Type B pancreatic cell (in vitro differentiated cells): ENCODE measurements around the gene KIF6. TPM values are rescaled to one million over a fixed set of nuclear protein-coding genes. Genes with fewer than 3 reads are reported as not detected.

Experiments
- DNase-seq: peaks from one replicate; pipeline ENCODE4 v3.0.0; 2021; ENCODE audit warnings: mixed read lengths; ENCODE audit not compliant: unreplicated experiment; ENCODE audit errors: extremely low spot score
- H3K27ac Mint-ChIP-seq: 2 replicates; pipeline ENCODE4 v1.8.0; 2021; ENCODE audit warnings: mild to moderate bottlenecking, mixed read lengths
- H3K27me3 Mint-ChIP-seq: 2 replicates; pipeline ENCODE4 v1.8.0; 2021; ENCODE audit warnings: mixed read lengths
- H3K36me3 Mint-ChIP-seq: 2 replicates; pipeline ENCODE4 v1.8.0; 2021; ENCODE audit warnings: mixed read lengths
- H3K4me1 Mint-ChIP-seq: one replicate; pipeline ENCODE4 v1.8.0; 2021; ENCODE audit warnings: mixed read lengths; ENCODE audit not compliant: unreplicated experiment
- H3K4me3 Mint-ChIP-seq: 2 replicates; pipeline ENCODE4 v1.8.0; 2021; ENCODE audit warnings: mild to moderate bottlenecking, mixed read lengths
- H3K9me3 Mint-ChIP-seq: 2 replicates; pipeline ENCODE4 v1.8.0; 2021; ENCODE audit warnings: mixed read lengths
- CTCF ChIP-seq: fragments of 200-600 bp; sonication (generic); conservative IDR thresholded peaks from 2 replicates; pipeline ENCODE4 v1.5.0; 2021; ENCODE audit warnings: antibody characterized with exemption, mild to moderate bottlenecking
- total RNA-seq: library from RNA; stranded (reverse); gene quantifications from 2 replicates; pipeline ENCODE4 v1.2.1, GENCODE V29; 2021; ENCODE audit warnings: low replicate concordance

KIF6 gene
- total RNA-seq, 1 donor from 2014 or later: 3.3 TPM

GRCh38 chr6:39608652-39609345 lies 116.4 kb downstream of the KIF6 start:
- Mint-ChIP-seq H3K9me3 (no peaks in the 10 kb centered on the region), H3K4me3 (no peak overlapping the region), H3K36me3 (no peaks in the 10 kb centered on the region), H3K27me3 (no peaks in the 10 kb centered on the region), H3K27ac (no peak overlapping the region), H3K4me1 (peaks cover 13% of the 10 kb centered on the region)
- no peak for DNase-seq
- no peak for TF ChIP-seq CTCF

- no peaks in the 10 kb centered on the region for H3K27me3 Mint-ChIP-seq
- no peak for TF ChIP-seq CTCF
Measured at GRCh38 chr6:39602601-39603519, 122.3 kb downstream of the KIF6 start.

GRCh38 chr6:39599973-39600372 lies 125.2 kb downstream of the KIF6 start:
- Mint-ChIP-seq H3K36me3 (no peaks in the 10 kb centered on the region), H3K27me3 (no peaks in the 10 kb centered on the region), H3K9me3 (no peaks in the 10 kb centered on the region), H3K4me3 (no peak overlapping the region), H3K27ac (no peak overlapping the region), H3K4me1 (no peaks in the 10 kb centered on the region)
- no peak for DNase-seq
- TF ChIP-seq CTCF: no peak

More at GRCh38 chr6:39602601-39603519, 122.3 kb downstream of the KIF6 start:
- Mint-ChIP-seq H3K27ac (no peak overlapping the region), H3K36me3 (no peaks in the 10 kb centered on the region), H3K9me3 (no peaks in the 10 kb centered on the region), H3K4me3 (no peak overlapping the region), H3K4me1 (no peaks in the 10 kb centered on the region)
- no peak for DNase-seq

GRCh38 chr6:39599341-39599740 lies 125.9 kb downstream of the KIF6 start:
- Mint-ChIP-seq H3K27ac (no peak overlapping the region), H3K36me3 (no peaks in the 10 kb centered on the region), H3K9me3 (no peaks in the 10 kb centered on the region), H3K4me3 (no peak overlapping the region), H3K4me1 (no peaks in the 10 kb centered on the region), H3K27me3 (no peaks in the 10 kb centered on the region)
- DNase-seq: no peak
- no peak for TF ChIP-seq CTCF

- H3K27ac Mint-ChIP-seq: no peak overlapping the region
- no peaks in the 10 kb centered on the region for H3K27me3 Mint-ChIP-seq
- H3K9me3 Mint-ChIP-seq: no peaks in the 10 kb centered on the region
- no peak for TF ChIP-seq CTCF
- no peaks in the 10 kb centered on the region for H3K4me1 Mint-ChIP-seq
- H3K4me3 Mint-ChIP-seq: no peak overlapping the region
- no peak for DNase-seq
- H3K36me3 Mint-ChIP-seq: no peaks in the 10 kb centered on the region
Measured at GRCh38 chr6:39594285-39594684, 130.9 kb downstream of the KIF6 start.
